GM23338 (cell line): ENCODE results near the gene NRN1L. TPM values are rescaled to one million over a fixed set of nuclear protein-coding genes. Genes with fewer than 3 reads are reported as not detected.

Experiments
- ATAC-seq: fragments of 200-7000 bp; cut with Tn5 transposase; 3 replicates; pipeline ENCODE4 v1.9.1; 2020
- DNase-seq: peaks from one replicate; pipeline ENCODE4 v3.0.0-alpha.2; 2015; ENCODE audit warnings: low spot score
- H2AFZ ChIP-seq: fragments of 200-600 bp; sonication (generic); 2 replicates; pipeline ENCODE4 v1.8.0; 2016; ENCODE audit warnings: antibody characterized with exemption, mild to moderate bottlenecking, moderate library complexity
- H3F3A ChIP-seq: fragments of 200-600 bp; sonication (generic); replicated peaks from 2 replicates; pipeline ENCODE4 v1.8.0; 2017; ENCODE audit warnings: antibody characterized with exemption, mixed run types, low read depth
- H3K27ac ChIP-seq: fragments of 200-600 bp; sonication (generic); 2 replicates; pipeline ENCODE4 v1.6.1; 2016; ENCODE audit warnings: low read depth
- H3K27me3 ChIP-seq: fragments of 200-600 bp; sonication (generic); 2 replicates; pipeline ENCODE4 v1.8.0; 2016; ENCODE audit warnings: mild to moderate bottlenecking, mixed run types, moderate library complexity; ENCODE audit not compliant: insufficient read depth
- H3K36me3 ChIP-seq: fragments of 200-600 bp; sonication (generic); 2 replicates; pipeline ENCODE4 v1.8.0; 2016; ENCODE audit warnings: mild to moderate bottlenecking; ENCODE audit not compliant: insufficient read depth
- H3K4me1 ChIP-seq: fragments of 200-600 bp; sonication (generic); 2 replicates; pipeline ENCODE4 v1.8.0; 2016; ENCODE audit warnings: mild to moderate bottlenecking, moderate library complexity; ENCODE audit not compliant: insufficient read depth
- H3K4me2 ChIP-seq: fragments of 200-600 bp; sonication (generic); 2 replicates; pipeline ENCODE4 v1.7.1; 2017; ENCODE audit warnings: mixed run types
- H3K4me3 ChIP-seq: fragments of 200-600 bp; sonication (generic); 2 replicates; pipeline ENCODE4 v1.6.1; 2016; ENCODE audit warnings: mixed run types
- H3K79me2 ChIP-seq: fragments of 200-600 bp; sonication (generic); replicated peaks from 2 replicates; pipeline ENCODE4 v1.8.0; 2017; ENCODE audit warnings: mild to moderate bottlenecking; ENCODE audit not compliant: insufficient read depth
- H3K9me2 ChIP-seq: fragments of 200-600 bp; sonication (generic); 2 replicates; pipeline ENCODE4 v1.8.0; 2017; ENCODE audit not compliant: insufficient read depth
- H4K20me1 ChIP-seq: fragments of 200-600 bp; sonication (generic); replicated peaks from 2 replicates; pipeline ENCODE4 v1.8.0; 2017; ENCODE audit warnings: mild to moderate bottlenecking; ENCODE audit not compliant: insufficient read depth
- H3K27ac Mint-ChIP-seq: 2 replicates; pipeline ENCODE4 v1.8.0; 2020; ENCODE audit warnings: inconsistent platforms, mild to moderate bottlenecking, moderate library complexity, mixed read lengths
- H3K27me3 Mint-ChIP-seq: 3 replicates; pipeline ENCODE4 v1.8.0; 2022; ENCODE audit warnings: low read depth, mild to moderate bottlenecking, moderate library complexity, mixed read lengths, inconsistent platforms; ENCODE audit not compliant: insufficient read depth, poor library complexity
- H3K36me3 Mint-ChIP-seq: 3 replicates; pipeline ENCODE4 v1.8.0; 2021; ENCODE audit warnings: low read depth, mild to moderate bottlenecking, inconsistent platforms, moderate library complexity, mixed read lengths
- H3K4me1 Mint-ChIP-seq: 3 replicates; pipeline ENCODE4 v1.8.0; 2020; ENCODE audit warnings: mild to moderate bottlenecking, inconsistent platforms, mixed read lengths
- H3K4me3 Mint-ChIP-seq: 3 replicates; pipeline ENCODE4 v1.8.0; 2021; ENCODE audit warnings: moderate library complexity, mild to moderate bottlenecking, inconsistent platforms, mixed read lengths
- H3K9me3 Mint-ChIP-seq: 3 replicates; pipeline ENCODE4 v1.8.0; 2020; ENCODE audit warnings: moderate library complexity, mild to moderate bottlenecking, inconsistent platforms, mixed read lengths
- POLR2AphosphoS5 ChIP-seq: IDR thresholded peaks from 2 replicates; pipeline ENCODE4 v1.6.1; 2016; ENCODE audit warnings: antibody characterized with exemption, low read depth
- REST ChIP-seq: IDR thresholded peaks from one replicate; pipeline ENCODE4 v1.6.1; 2018; ENCODE audit warnings: antibody characterized with exemption; ENCODE audit not compliant: unreplicated experiment
- ZNF462 ChIP-seq: fragments of 250-450 bp; sonication (Bioruptor Pico); IDR thresholded peaks from 2 replicates; pipeline ENCODE4 v1.5.0; 2020; ENCODE audit warnings: mild to moderate bottlenecking, moderate library complexity
- polyA plus RNA-seq: library from polyadenylated mRNA; unstranded; fragments of >200 nt; fragmentation: Nextera tagmentation; extraction: Ambion mirVana; gene quantifications from 2 replicates; pipeline ENCODE4 v1.2.1, GENCODE V29; 2016
- total RNA-seq: library from RNA; depleted of rRNA; stranded (reverse); fragments of >200 nt; shearing (Covaris generic); gene quantifications from 2 replicates; pipeline ENCODE4 v1.2.3, GENCODE V29; 2014
- TF ChIP-seq, protein P1 (sequence below), 2 experiments: fragments of 200-600 bp in 1 of 2; sonication (generic) in 1 of 2; conservative IDR thresholded peaks; 2 replicates each; pipeline versions ENCODE4 v1.5.1 to v1.6.1; 2016 to 2017; ENCODE audit warnings: antibody characterized with exemption in 2 of 2, low read depth in 2 of 2, mild to moderate bottlenecking in 2 of 2, moderate library complexity in 1 of 2

Gene NRN1L
- total and polyA plus RNA-seq, 2 experiments from 2014 or later = 14.0 to 26.1 TPM

DNA sequence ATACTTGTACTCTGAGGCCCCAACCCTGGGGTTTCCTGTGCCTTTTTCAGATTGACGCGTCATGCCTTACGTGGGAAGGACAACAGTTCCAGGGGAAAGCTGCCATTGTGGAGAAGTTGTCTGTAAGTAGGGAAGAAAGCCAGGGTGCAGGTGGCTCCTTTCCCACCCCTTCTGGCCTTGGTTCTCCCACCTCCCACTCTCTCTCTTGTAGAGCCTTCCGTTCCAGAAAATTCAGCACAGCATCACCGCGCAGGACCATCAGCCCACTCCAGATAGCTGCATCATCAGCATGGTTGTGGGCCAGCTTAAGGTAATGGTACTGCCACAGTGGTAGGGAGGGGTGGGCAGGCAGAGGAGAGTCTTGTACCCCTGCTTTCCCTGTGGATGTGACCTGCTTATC, 16.4 kb upstream of the NRN1L start (continued):
- TF ChIP-seq ZNF462 (CRISPR knock-in tag) (no peak), POLR2AphosphoS5 (no peak)

- Histone ChIP-seq H3K4me1 (peaks cover 8% of the 10 kb centered on the region; the same call in 1 of the 2 replicates), H3F3A (peaks cover 45% of the 10 kb centered on the region), H3K4me2 (no peak overlapping the region), H2AFZ (no peak overlapping the region), H3K9me2 (no peaks in the 10 kb centered on the region), H3K4me3 (no peak overlapping the region), H4K20me1 (peaks cover 22% of the 10 kb centered on the region), H3K36me3 (peaks cover 39% of the 10 kb centered on the region), H3K27me3 (no peaks in the 10 kb centered on the region), H3K79me2 (peaks cover 30% of the 10 kb centered on the region), H3K27ac (no peak overlapping the region)
- ATAC-seq (no peak), DNase-seq (no peak)
- Mint-ChIP-seq H3K27me3 (peaks cover 13% of the 10 kb centered on the region), H3K9me3 (no peaks in the 10 kb centered on the region; the same call in 2 of the 3 replicates), H3K4me1 (peaks cover 19% of the 10 kb centered on the region), H3K36me3 (peaks cover 64% of the 10 kb centered on the region), H3K4me3 (no peak overlapping the region), H3K27ac (no peak overlapping the region)
- TF ChIP-seq, protein P1, sequence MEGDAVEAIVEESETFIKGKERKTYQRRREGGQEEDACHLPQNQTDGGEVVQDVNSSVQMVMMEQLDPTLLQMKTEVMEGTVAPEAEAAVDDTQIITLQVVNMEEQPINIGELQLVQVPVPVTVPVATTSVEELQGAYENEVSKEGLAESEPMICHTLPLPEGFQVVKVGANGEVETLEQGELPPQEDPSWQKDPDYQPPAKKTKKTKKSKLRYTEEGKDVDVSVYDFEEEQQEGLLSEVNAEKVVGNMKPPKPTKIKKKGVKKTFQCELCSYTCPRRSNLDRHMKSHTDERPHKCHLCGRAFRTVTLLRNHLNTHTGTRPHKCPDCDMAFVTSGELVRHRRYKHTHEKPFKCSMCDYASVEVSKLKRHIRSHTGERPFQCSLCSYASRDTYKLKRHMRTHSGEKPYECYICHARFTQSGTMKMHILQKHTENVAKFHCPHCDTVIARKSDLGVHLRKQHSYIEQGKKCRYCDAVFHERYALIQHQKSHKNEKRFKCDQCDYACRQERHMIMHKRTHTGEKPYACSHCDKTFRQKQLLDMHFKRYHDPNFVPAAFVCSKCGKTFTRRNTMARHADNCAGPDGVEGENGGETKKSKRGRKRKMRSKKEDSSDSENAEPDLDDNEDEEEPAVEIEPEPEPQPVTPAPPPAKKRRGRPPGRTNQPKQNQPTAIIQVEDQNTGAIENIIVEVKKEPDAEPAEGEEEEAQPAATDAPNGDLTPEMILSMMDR (conservative IDR thresholded peaks at IDR 0.05; ENCODE audit: low read depth in 2 of 2) = no peak
- no peak for TF ChIP-seq REST
Measured at GRCh38 chr16:67869653-67870052, 15.0 kb upstream of the NRN1L start.
